Adipocyte (in vitro differentiated cells): ENCODE measurements around the gene ARHGAP24.

Experiments
- DNase-seq: peaks from one replicate; pipeline ENCODE4 v3.0.0-alpha.2; 2015; ENCODE audit warnings: low read depth
- H3K27me3 ChIP-seq: replicated peaks from 2 replicates; pipeline ENCODE4 v1.7.0; 2013; ENCODE audit warnings: mild to moderate bottlenecking, low read length, moderate library complexity; ENCODE audit not compliant: control insufficient read depth, insufficient read depth
- H3K36me3 ChIP-seq: 2 replicates; pipeline ENCODE4 v1.7.0; 2013; ENCODE audit warnings: low read length, mild to moderate bottlenecking, moderate library complexity; ENCODE audit not compliant: control insufficient read depth, insufficient read depth, severe bottlenecking
- H3K4me1 ChIP-seq: 2 replicates; pipeline ENCODE4 v1.7.0; 2013; ENCODE audit warnings: mild to moderate bottlenecking, low read length, moderate library complexity; ENCODE audit not compliant: control insufficient read depth, insufficient read depth
- H3K4me3 ChIP-seq: 2 replicates; pipeline ENCODE4 v1.7.0; 2013; ENCODE audit warnings: mild to moderate bottlenecking, low read length, moderate library complexity
- H3K9ac ChIP-seq: 2 replicates; pipeline ENCODE4 v1.7.0; 2013; ENCODE audit warnings: mild to moderate bottlenecking, low read length, moderate library complexity
- H3K9me3 ChIP-seq: 2 replicates; pipeline ENCODE4 v1.7.0; 2013; ENCODE audit warnings: mild to moderate bottlenecking, low read length, moderate library complexity; ENCODE audit not compliant: control insufficient read depth

Gene ARHGAP24

GRCh38 chr4:85556283-85556682, 81.3 kb downstream of the ARHGAP24 start:
- peaks cover 13% of the 10 kb centered on the region for H3K9me3 ChIP-seq
- no peak overlapping the region for H3K4me3 ChIP-seq

GRCh38 chr4:85557016-85557901, 82.3 kb downstream of the ARHGAP24 start:
- Histone ChIP-seq H3K27me3 (no peaks in the 10 kb centered on the region), H3K4me1 (peaks cover 10% of the 10 kb centered on the region), H3K9me3 (peaks cover 10% of the 10 kb centered on the region), H3K9ac (no peak overlapping the region), H3K36me3 (peaks cover 5% of the 10 kb centered on the region), H3K4me3 (no peak overlapping the region)
- DNase-seq, result no peak

More at GRCh38 chr4:85556283-85556682, 81.3 kb downstream of the ARHGAP24 start:
- no peaks in the 10 kb centered on the region for H3K27me3 ChIP-seq
- DNase-seq, result no peak
- no peak overlapping the region for H3K9ac ChIP-seq
- peaks cover 10% of the 10 kb centered on the region for H3K4me1 ChIP-seq
- peaks cover 5% of the 10 kb centered on the region for H3K36me3 ChIP-seq

GRCh38 chr4:85565761-85566480, 91.0 kb downstream of the ARHGAP24 start:
- peaks cover 6% of the 10 kb centered on the region for H3K36me3 ChIP-seq
- no peaks in the 10 kb centered on the region for H3K9me3 ChIP-seq
- DNase-seq, result peak; percentile 80
- H3K9ac ChIP-seq, result no peak overlapping the region
- no peak overlapping the region for H3K4me3 ChIP-seq
- H3K27me3 ChIP-seq, result no peaks in the 10 kb centered on the region
- peaks cover 7% of the 10 kb centered on the region for H3K4me1 ChIP-seq

- Histone ChIP-seq H3K9me3 (no peaks in the 10 kb centered on the region), H3K9ac (no peak overlapping the region), H3K27me3 (no peaks in the 10 kb centered on the region), H3K36me3 (peaks cover 23% of the 10 kb centered on the region), H3K4me3 (no peak overlapping the region), H3K4me1 (peaks cover 7% of the 10 kb centered on the region)
- no peak for DNase-seq
Observed at GRCh38 chr4:85569730-85570299, 94.9 kb downstream of the ARHGAP24 start.

GRCh38 chr4:85570388-85570787, 95.4 kb downstream of the ARHGAP24 start:
- Histone ChIP-seq H3K36me3 (peaks cover 25% of the 10 kb centered on the region), H3K27me3 (no peaks in the 10 kb centered on the region), H3K4me3 (no peak overlapping the region), H3K9me3 (no peaks in the 10 kb centered on the region), H3K4me1 (peaks cover 7% of the 10 kb centered on the region), H3K9ac (no peak overlapping the region)
- no peak for DNase-seq

- H3K4me3 ChIP-seq, result no peak overlapping the region
- DNase-seq, result no peak
- H3K9me3 ChIP-seq, result no peaks in the 10 kb centered on the region
- H3K36me3 ChIP-seq, result peaks cover 29% of the 10 kb centered on the region
- peaks cover 7% of the 10 kb centered on the region for H3K4me1 ChIP-seq
- H3K27me3 ChIP-seq, result no peaks in the 10 kb centered on the region
- no peak overlapping the region for H3K9ac ChIP-seq
Observed at GRCh38 chr4:85571008-85571407, 96.1 kb downstream of the ARHGAP24 start.

GRCh38 chr4:85573270-85573669, 98.3 kb downstream of the ARHGAP24 start:
- H3K4me1 ChIP-seq, result no peaks in the 10 kb centered on the region
- H3K9me3 ChIP-seq, result no peaks in the 10 kb centered on the region
- H3K36me3 ChIP-seq, result peaks cover 29% of the 10 kb centered on the region
- no peaks in the 10 kb centered on the region for H3K27me3 ChIP-seq
- DNase-seq, result no peak
- H3K4me3 ChIP-seq, result no peak overlapping the region
- no peak overlapping the region for H3K9ac ChIP-seq

- H3K4me1 ChIP-seq, result no peaks in the 10 kb centered on the region
Observed at GRCh38 chr4:85577307-85577706, 102.4 kb downstream of the ARHGAP24 start.

GRCh38 chr4:85579942-85580341, 105.0 kb downstream of the ARHGAP24 start:
- Histone ChIP-seq H3K36me3 (peaks cover 13% of the 10 kb centered on the region), H3K4me3 (no peak overlapping the region), H3K4me1 (peaks cover 7% of the 10 kb centered on the region), H3K27me3 (no peaks in the 10 kb centered on the region), H3K9me3 (no peaks in the 10 kb centered on the region), H3K9ac (no peak overlapping the region)
- no peak for DNase-seq

More at GRCh38 chr4:85577307-85577706, 102.4 kb downstream of the ARHGAP24 start:
- no peaks in the 10 kb centered on the region for H3K9me3 ChIP-seq
- H3K4me3 ChIP-seq, result no peak overlapping the region
- H3K27me3 ChIP-seq, result no peaks in the 10 kb centered on the region
- no peak for DNase-seq
- H3K36me3 ChIP-seq, result peaks cover 18% of the 10 kb centered on the region
- H3K9ac ChIP-seq, result no peak overlapping the region

- no peaks in the 10 kb centered on the region for H3K27me3 ChIP-seq
- H3K36me3 ChIP-seq, result peaks cover 9% of the 10 kb centered on the region
- peaks cover 7% of the 10 kb centered on the region for H3K4me1 ChIP-seq
- no peak for DNase-seq
- no peak overlapping the region for H3K9ac ChIP-seq
- no peak overlapping the region for H3K4me3 ChIP-seq
- H3K9me3 ChIP-seq, result no peaks in the 10 kb centered on the region
Observed at GRCh38 chr4:85580489-85580888, 105.5 kb downstream of the ARHGAP24 start.

GRCh38 chr4:85587952-85588351, 113.0 kb downstream of the ARHGAP24 start:
- Histone ChIP-seq H3K9me3 (no peaks in the 10 kb centered on the region), H3K27me3 (no peaks in the 10 kb centered on the region), H3K4me1 (peaks cover 7% of the 10 kb centered on the region), H3K9ac (no peak overlapping the region), H3K36me3 (no peaks in the 10 kb centered on the region), H3K4me3 (no peak overlapping the region)
- no peak for DNase-seq
